A673 (cell line): ENCODE measurements around the gene CELF3. TPM values are rescaled to one million over a fixed set of nuclear protein-coding genes. Genes with fewer than 3 reads are reported as not detected.

ENCODE experiments used
- BruUV-seq: library from RNA; stranded (reverse); fragments of 400-500 nt; replicated peaks from 2 replicates; lab custom pipeline; 2021; lab: Mats Ljungman, UMichigan
- CTCF ChIA-PET: fragments of 300-600 bp; sonication (Branson Sonifier 250); formaldehyde crosslinking; loops from one replicate; lab custom pipeline; 2022; ENCODE audit warnings: antibody characterized with exemption; lab: Charles Lee
- POLR2A ChIA-PET: fragments of 300-600 bp; sonication (Branson Sonifier 250); formaldehyde crosslinking; loops from one replicate; lab custom pipeline; 2022; ENCODE audit warnings: antibody characterized with exemption; ENCODE audit not compliant: low non-redundant PET; lab: Charles Lee
- DNase-seq: peaks from one replicate; pipeline ENCODE4 v3.0.0-alpha.2; 2015; ENCODE audit warnings: low spot score
- H3K27ac ChIP-seq: fragments of 200-600 bp; sonication (generic); 2 replicates; pipeline ENCODE4 v1.5.1; 2016; ENCODE audit warnings: mixed run types, low read depth, mild to moderate bottlenecking, mixed read lengths, antibody characterized with exemption, low read length; ENCODE audit not compliant: poor library complexity, severe bottlenecking
- H3K27me3 ChIP-seq: fragments of 200-600 bp; sonication (generic); replicated peaks from 2 replicates; pipeline ENCODE4 v1.6.1; 2017; ENCODE audit warnings: mixed run types, low read depth, mild to moderate bottlenecking, mixed read lengths, antibody characterized with exemption, low read length; ENCODE audit not compliant: insufficient read depth, poor library complexity
- H3K36me3 ChIP-seq: fragments of 200-600 bp; sonication (generic); 2 replicates; pipeline ENCODE4 v1.6.1; 2016; ENCODE audit warnings: mixed run types, mild to moderate bottlenecking, mixed read lengths, antibody characterized with exemption, low read length; ENCODE audit not compliant: insufficient read depth, poor library complexity, severe bottlenecking
- H3K4me1 ChIP-seq: fragments of 200-600 bp; sonication (generic); 2 replicates; pipeline ENCODE4 v1.6.1; 2017; ENCODE audit warnings: mixed run types, mild to moderate bottlenecking, mixed read lengths, antibody characterized with exemption, low read length; ENCODE audit not compliant: insufficient read depth, poor library complexity, severe bottlenecking
- H3K4me3 ChIP-seq: fragments of 200-600 bp; sonication (generic); 2 replicates; pipeline ENCODE4 v1.5.1; 2016; ENCODE audit warnings: low read depth, mixed run types, mild to moderate bottlenecking, mixed read lengths, low read length; ENCODE audit not compliant: poor library complexity, severe bottlenecking
- H3K9me3 ChIP-seq: fragments of 200-600 bp; sonication (generic); 2 replicates; pipeline ENCODE4 v1.6.1; 2016; ENCODE audit warnings: mixed run types, low read depth, mild to moderate bottlenecking, mixed read lengths, antibody characterized with exemption, low read length; ENCODE audit not compliant: poor library complexity, severe bottlenecking
- EZH2 ChIP-seq: fragments of 200-600 bp; sonication (generic); IDR thresholded peaks from 2 replicates; pipeline ENCODE4 v1.6.1; 2017; ENCODE audit warnings: borderline replicate concordance, low read depth, mild to moderate bottlenecking, mixed read lengths, antibody characterized with exemption, low read length; ENCODE audit not compliant: poor library complexity, severe bottlenecking
- intact Hi-C: fragments of 100-400 bp; cut with micrococcal nuclease; formaldehyde crosslinking; loops from one replicate; pipeline ENCODE4 v1.10.0; 2022; ENCODE audit not compliant: unreplicated experiment
- total RNA-seq: library from RNA; stranded (reverse); gene quantifications from 2 replicates; pipeline ENCODE4 v1.2.3, GENCODE V29; 2021
- TF ChIP-seq, protein P1 (sequence below): fragments of 300-800, 200-600 bp; sonication (generic); conservative IDR thresholded peaks from 2 replicates; pipeline ENCODE4 v1.5.1; 2017; ENCODE audit warnings: low read depth, mild to moderate bottlenecking, antibody characterized with exemption, low read length, moderate library complexity, mixed read lengths

Gene CELF3
- total RNA-seq, 1 experiment from 2014 or later = not detected

DNA sequence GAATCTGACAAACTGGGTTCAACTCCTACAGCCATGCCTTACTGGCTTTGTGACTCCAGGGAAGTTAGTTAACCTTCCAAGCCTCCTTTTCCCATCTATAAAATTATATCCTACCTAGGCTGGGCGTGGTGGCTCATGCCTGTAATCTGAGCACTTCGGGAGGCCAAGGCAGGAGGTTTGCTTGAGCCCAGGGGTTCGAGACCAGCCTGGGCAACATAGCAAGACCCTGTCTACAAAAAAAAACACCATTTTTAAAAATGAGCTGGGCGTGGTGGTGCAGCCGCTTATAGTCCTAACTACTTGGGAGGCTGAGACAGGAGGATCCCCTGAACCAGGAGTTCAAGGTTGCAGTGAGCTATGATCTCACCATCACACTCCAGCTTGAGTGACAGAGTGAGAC, 15.1 kb downstream of the CELF3 start:
- TF ChIP-seq, protein P1, sequence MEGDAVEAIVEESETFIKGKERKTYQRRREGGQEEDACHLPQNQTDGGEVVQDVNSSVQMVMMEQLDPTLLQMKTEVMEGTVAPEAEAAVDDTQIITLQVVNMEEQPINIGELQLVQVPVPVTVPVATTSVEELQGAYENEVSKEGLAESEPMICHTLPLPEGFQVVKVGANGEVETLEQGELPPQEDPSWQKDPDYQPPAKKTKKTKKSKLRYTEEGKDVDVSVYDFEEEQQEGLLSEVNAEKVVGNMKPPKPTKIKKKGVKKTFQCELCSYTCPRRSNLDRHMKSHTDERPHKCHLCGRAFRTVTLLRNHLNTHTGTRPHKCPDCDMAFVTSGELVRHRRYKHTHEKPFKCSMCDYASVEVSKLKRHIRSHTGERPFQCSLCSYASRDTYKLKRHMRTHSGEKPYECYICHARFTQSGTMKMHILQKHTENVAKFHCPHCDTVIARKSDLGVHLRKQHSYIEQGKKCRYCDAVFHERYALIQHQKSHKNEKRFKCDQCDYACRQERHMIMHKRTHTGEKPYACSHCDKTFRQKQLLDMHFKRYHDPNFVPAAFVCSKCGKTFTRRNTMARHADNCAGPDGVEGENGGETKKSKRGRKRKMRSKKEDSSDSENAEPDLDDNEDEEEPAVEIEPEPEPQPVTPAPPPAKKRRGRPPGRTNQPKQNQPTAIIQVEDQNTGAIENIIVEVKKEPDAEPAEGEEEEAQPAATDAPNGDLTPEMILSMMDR = no peak
- no peak for TF ChIP-seq EZH2
- H3K4me1 ChIP-seq = no peaks in the 10 kb centered on the region
- H3K27ac ChIP-seq = no peak overlapping the region
- no peaks in the 10 kb centered on the region for H3K27me3 ChIP-seq
- DNase-seq = no peak
- ChIA-PET CTCF (no interaction called here), POLR2A (no interaction called here)
- no TSS peak for BruUV-seq
- intact Hi-C loops = no loop called here
- H3K4me3 ChIP-seq = no peak overlapping the region
- H3K9me3 ChIP-seq = no peaks in the 10 kb centered on the region
- peaks cover 15% of the 10 kb centered on the region for H3K36me3 ChIP-seq

DNA sequence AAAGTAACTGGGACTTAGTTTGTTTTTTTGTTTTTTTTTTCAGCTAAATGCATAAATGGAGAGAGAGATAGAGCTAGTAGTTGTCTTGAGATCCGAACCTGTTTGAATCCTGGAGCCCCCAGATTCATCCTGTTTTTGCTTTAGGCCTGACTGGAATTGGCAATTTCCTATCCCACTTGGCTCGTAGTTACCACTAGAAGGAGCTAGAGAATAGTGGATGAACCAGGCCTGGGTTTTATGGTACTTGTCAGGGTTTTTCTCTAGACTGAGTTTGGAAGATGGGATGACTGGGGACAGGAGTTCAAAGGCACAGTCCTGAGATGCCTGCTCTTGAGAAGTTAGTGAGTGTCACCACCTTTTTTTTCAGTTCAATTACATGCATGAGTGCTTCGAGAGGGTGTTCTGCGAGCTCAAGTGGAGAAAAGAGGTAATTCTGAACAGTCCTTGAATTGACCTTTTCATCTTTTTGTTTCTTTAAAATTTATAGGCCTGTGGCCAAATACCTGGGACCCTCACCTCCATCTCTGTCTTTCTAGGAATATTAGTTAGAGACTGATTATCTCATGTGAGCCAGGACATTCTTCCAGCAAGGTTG, 23.4 kb downstream of the CELF3 start:
- TF ChIP-seq, protein P1 = peak; percentile 67
- TF ChIP-seq EZH2 = no peak
- Histone ChIP-seq H3K9me3 (no peaks in the 10 kb centered on the region), H3K4me3 (no peak overlapping the region), H3K27me3 (no peaks in the 10 kb centered on the region), H3K4me1 (no peaks in the 10 kb centered on the region), H3K27ac (no peak overlapping the region), H3K36me3 (peaks cover 26% of the 10 kb centered on the region)
- CTCF ChIA-PET = no interaction called here
- peak; percentile 45 for DNase-seq
- intact Hi-C loops = no loop called here
- POLR2A ChIA-PET = no interaction called here
- no TSS peak for BruUV-seq

DNA sequence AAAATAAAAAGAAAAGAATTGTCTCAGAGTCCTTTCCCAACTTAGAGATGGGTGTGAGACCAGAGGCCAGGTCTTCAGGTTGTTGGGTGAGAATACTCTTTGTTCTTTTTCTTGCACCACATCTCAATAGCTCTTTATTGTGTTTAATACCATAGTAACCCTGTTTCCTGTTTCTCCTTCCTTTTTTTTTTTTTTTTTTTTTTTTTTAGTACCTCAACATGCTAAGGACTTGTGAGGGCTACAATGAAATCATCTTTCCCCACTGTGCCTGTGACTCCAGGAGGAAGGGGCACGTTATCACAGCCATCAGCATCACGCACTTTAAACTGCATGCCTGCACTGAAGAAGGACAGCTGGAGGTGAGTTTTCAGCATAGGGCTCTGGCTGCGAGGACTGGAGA, 24.4 kb downstream of the CELF3 start:
- intact Hi-C loops = no loop called here
- H3K27me3 ChIP-seq = no peaks in the 10 kb centered on the region
- peaks cover 21% of the 10 kb centered on the region for H3K36me3 ChIP-seq
- TF ChIP-seq EZH2 = no peak
- TF ChIP-seq, protein P1 = no peak
- H3K4me1 ChIP-seq = no peaks in the 10 kb centered on the region
- ChIA-PET POLR2A (no interaction called here), CTCF (no interaction called here)
- no peak for DNase-seq
- H3K27ac ChIP-seq = no peak overlapping the region
- no TSS peak for BruUV-seq
- H3K4me3 ChIP-seq = no peak overlapping the region
- no peaks in the 10 kb centered on the region for H3K9me3 ChIP-seq
